Skeletal muscle satellite cell (primary cell): ENCODE results near the gene SMOC2.
"Not testable (repeated sequence)": the region's sequence is repeated elsewhere in the genome, so short reads cannot be mapped to it uniquely, and the experiment has no call there.

Source experiments
- H3K27me3 ChIP-seq: 2 replicates; pipeline ENCODE4 v1.7.0; 2013; ENCODE audit warnings: low read length; ENCODE audit not compliant: control insufficient read depth, insufficient read depth
- H3K36me3 ChIP-seq: 2 replicates; pipeline ENCODE4 v1.7.0; 2013; ENCODE audit warnings: mild to moderate bottlenecking, control low read depth, low read length; ENCODE audit not compliant: insufficient read depth
- H3K4me1 ChIP-seq: 2 replicates; pipeline ENCODE4 v1.7.0; 2013; ENCODE audit warnings: low read length; ENCODE audit not compliant: control insufficient read depth, insufficient read depth
- H3K4me2 ChIP-seq: 2 replicates; pipeline ENCODE4 v1.7.0; 2013; ENCODE audit warnings: mild to moderate bottlenecking, low read length
- H3K4me3 ChIP-seq: 2 replicates; pipeline ENCODE4 v1.7.0; 2013; ENCODE audit warnings: low read length
- H3K9ac ChIP-seq: 2 replicates; pipeline ENCODE4 v1.7.0; 2013; ENCODE audit warnings: mild to moderate bottlenecking, low read depth, low read length, moderate library complexity
- H3K9me3 ChIP-seq: replicated peaks from 2 replicates; pipeline ENCODE4 v1.7.0; 2013; ENCODE audit warnings: mild to moderate bottlenecking, control low read depth, low read length

The SMOC2 gene

GRCh38 chr6:168674595-168674994 lies 233.6 kb downstream of the SMOC2 start:
- Histone ChIP-seq H3K4me3 (no peak overlapping the region), H3K27me3 (no peaks in the 10 kb centered on the region), H3K9me3 (no peaks in the 10 kb centered on the region), H3K9ac (no peak overlapping the region), H3K4me2 (no peak overlapping the region), H3K4me1 (no peaks in the 10 kb centered on the region), H3K36me3 (no peaks in the 10 kb centered on the region)

GRCh38 chr6:168675375-168675774 lies 234.4 kb downstream of the SMOC2 start:
- no peaks in the 10 kb centered on the region for H3K4me1 ChIP-seq
- H3K9me3 ChIP-seq, result no peaks in the 10 kb centered on the region
- no peak overlapping the region for H3K4me2 ChIP-seq
- H3K27me3 ChIP-seq, result no peaks in the 10 kb centered on the region
- no peak overlapping the region for H3K9ac ChIP-seq
- H3K4me3 ChIP-seq, result no peak overlapping the region
- H3K36me3 ChIP-seq, result no peaks in the 10 kb centered on the region

- H3K9me3 ChIP-seq, result no peaks in the 10 kb centered on the region
- H3K4me1 ChIP-seq, result no peaks in the 10 kb centered on the region
- H3K4me2 ChIP-seq, result no peak overlapping the region
- H3K4me3 ChIP-seq, result no peak overlapping the region
- no peak overlapping the region for H3K9ac ChIP-seq
- H3K27me3 ChIP-seq, result no peaks in the 10 kb centered on the region
- no peaks in the 10 kb centered on the region for H3K36me3 ChIP-seq
Measured at GRCh38 chr6:168675933-168676551, 235.1 kb downstream of the SMOC2 start.

GRCh38 chr6:168676552-168677322 lies 235.8 kb downstream of the SMOC2 start:
- H3K4me1 ChIP-seq, result no peaks in the 10 kb centered on the region
- H3K27me3 ChIP-seq, result no peaks in the 10 kb centered on the region
- no peaks in the 10 kb centered on the region for H3K9me3 ChIP-seq
- no peaks in the 10 kb centered on the region for H3K36me3 ChIP-seq
- H3K4me3 ChIP-seq, result no peak overlapping the region
- H3K9ac ChIP-seq, result no peak overlapping the region
- no peak overlapping the region for H3K4me2 ChIP-seq

GRCh38 chr6:168677323-168677781 lies 236.4 kb downstream of the SMOC2 start:
- not testable (repeated sequence) for H3K36me3 ChIP-seq, H3K9ac ChIP-seq, H3K4me1 ChIP-seq, H3K27me3 ChIP-seq, H3K9me3 ChIP-seq, H3K4me2 ChIP-seq, H3K4me3 ChIP-seq

GRCh38 chr6:168678077-168678476 lies 237.1 kb downstream of the SMOC2 start:
- Histone ChIP-seq H3K27me3 (no peaks in the 10 kb centered on the region), H3K36me3 (no peaks in the 10 kb centered on the region), H3K9me3 (no peaks in the 10 kb centered on the region), H3K4me3 (no peak overlapping the region), H3K4me1 (no peaks in the 10 kb centered on the region), H3K4me2 (no peak overlapping the region), H3K9ac (no peak overlapping the region)

- H3K9me3 ChIP-seq, result peaks cover 4% of the 10 kb centered on the region
- no peak overlapping the region for H3K4me2 ChIP-seq
- H3K27me3 ChIP-seq, result no peaks in the 10 kb centered on the region
- H3K4me1 ChIP-seq, result no peaks in the 10 kb centered on the region
- H3K9ac ChIP-seq, result no peak overlapping the region
- H3K4me3 ChIP-seq, result no peak overlapping the region
- H3K36me3 ChIP-seq, result no peaks in the 10 kb centered on the region
Measured at GRCh38 chr6:168678588-168678987, 237.6 kb downstream of the SMOC2 start.

- no peaks in the 10 kb centered on the region for H3K4me1 ChIP-seq
- no peak overlapping the region for H3K4me3 ChIP-seq
- peaks cover 13% of the 10 kb centered on the region for H3K9me3 ChIP-seq
- no peaks in the 10 kb centered on the region for H3K27me3 ChIP-seq
- no peaks in the 10 kb centered on the region for H3K36me3 ChIP-seq
- H3K9ac ChIP-seq, result no peak overlapping the region
- H3K4me2 ChIP-seq, result no peak overlapping the region
Measured at GRCh38 chr6:168681748-168682147, 240.8 kb downstream of the SMOC2 start.

GRCh38 chr6:168683621-168684020 lies 242.6 kb downstream of the SMOC2 start:
- no peak overlapping the region for H3K4me3 ChIP-seq
- H3K27me3 ChIP-seq, result no peaks in the 10 kb centered on the region
- peaks cover 19% of the 10 kb centered on the region for H3K9me3 ChIP-seq
- H3K9ac ChIP-seq, result no peak overlapping the region
- no peaks in the 10 kb centered on the region for H3K36me3 ChIP-seq
- no peaks in the 10 kb centered on the region for H3K4me1 ChIP-seq
- no peak overlapping the region for H3K4me2 ChIP-seq

- H3K4me1 ChIP-seq, result no peaks in the 10 kb centered on the region
- no peak overlapping the region for H3K4me3 ChIP-seq
- H3K27me3 ChIP-seq, result no peaks in the 10 kb centered on the region
- H3K9me3 ChIP-seq, result peaks cover 19% of the 10 kb centered on the region
- H3K36me3 ChIP-seq, result no peaks in the 10 kb centered on the region
- no peak overlapping the region for H3K4me2 ChIP-seq
- H3K9ac ChIP-seq, result no peak overlapping the region
Measured at GRCh38 chr6:168684471-168684870, 243.5 kb downstream of the SMOC2 start.

- Histone ChIP-seq H3K27me3 (no peaks in the 10 kb centered on the region), H3K4me2 (no peak overlapping the region), H3K9me3 (peaks cover 19% of the 10 kb centered on the region), H3K36me3 (no peaks in the 10 kb centered on the region), H3K9ac (no peak overlapping the region), H3K4me1 (no peaks in the 10 kb centered on the region), H3K4me3 (no peak overlapping the region)
Measured at GRCh38 chr6:168684906-168685305, 243.9 kb downstream of the SMOC2 start.
